ENCODE data around the gene CACNA1G. TPM values are rescaled to one million over a fixed set of nuclear protein-coding genes. Genes with fewer than 3 reads are reported as not detected.

CACNA1G gene
- total RNA-seq, 2 donors from 2014 or later: 0.07 to 0.19 TPM

DNA sequence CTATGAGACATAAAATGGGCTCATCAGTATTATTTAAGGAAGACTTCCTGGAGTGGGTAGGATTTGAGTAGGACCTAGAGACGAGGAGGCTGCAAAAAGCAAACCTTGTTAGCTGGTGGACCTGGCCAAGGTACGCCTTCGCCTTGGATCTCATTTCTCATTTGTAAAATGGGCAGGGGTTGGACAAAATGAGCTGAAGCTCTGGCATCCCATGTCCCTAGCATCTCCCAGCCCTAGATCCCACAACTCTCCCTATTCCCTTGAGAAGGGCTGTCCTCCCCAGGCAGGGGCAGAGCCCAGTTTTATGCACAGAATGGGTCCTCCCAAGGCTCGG, 13.8 kb upstream of the CACNA1G start:
- peaks cover 1% of the 10 kb centered on the region for H3K4me1 ChIP-seq
- DNase-seq: no peak
- no peak overlapping the region for H3K27ac ChIP-seq
- intact Hi-C loops (cut with DNase I): loop anchor here (5.0 to 10.0 kb wide), 2 partner anchors 296 to 408 kb away; no protein-coding TSS in a partner anchor
- no peaks in the 10 kb centered on the region for H3K36me3 ChIP-seq
- TF ChIP-seq, protein P1, sequence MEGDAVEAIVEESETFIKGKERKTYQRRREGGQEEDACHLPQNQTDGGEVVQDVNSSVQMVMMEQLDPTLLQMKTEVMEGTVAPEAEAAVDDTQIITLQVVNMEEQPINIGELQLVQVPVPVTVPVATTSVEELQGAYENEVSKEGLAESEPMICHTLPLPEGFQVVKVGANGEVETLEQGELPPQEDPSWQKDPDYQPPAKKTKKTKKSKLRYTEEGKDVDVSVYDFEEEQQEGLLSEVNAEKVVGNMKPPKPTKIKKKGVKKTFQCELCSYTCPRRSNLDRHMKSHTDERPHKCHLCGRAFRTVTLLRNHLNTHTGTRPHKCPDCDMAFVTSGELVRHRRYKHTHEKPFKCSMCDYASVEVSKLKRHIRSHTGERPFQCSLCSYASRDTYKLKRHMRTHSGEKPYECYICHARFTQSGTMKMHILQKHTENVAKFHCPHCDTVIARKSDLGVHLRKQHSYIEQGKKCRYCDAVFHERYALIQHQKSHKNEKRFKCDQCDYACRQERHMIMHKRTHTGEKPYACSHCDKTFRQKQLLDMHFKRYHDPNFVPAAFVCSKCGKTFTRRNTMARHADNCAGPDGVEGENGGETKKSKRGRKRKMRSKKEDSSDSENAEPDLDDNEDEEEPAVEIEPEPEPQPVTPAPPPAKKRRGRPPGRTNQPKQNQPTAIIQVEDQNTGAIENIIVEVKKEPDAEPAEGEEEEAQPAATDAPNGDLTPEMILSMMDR (IDR thresholded peaks at IDR 0.05): no peak
- no peaks in the 10 kb centered on the region for H3K27me3 ChIP-seq
- no peaks in the 10 kb centered on the region for H3K9me3 ChIP-seq
- no peak overlapping the region for H3K4me3 ChIP-seq
- peak overlapping the region; percentile 33 to 82 for H3K9ac ChIP-seq (ENCODE audit: low read depth in 2 of 2, low read length in 2 of 2)

DNA sequence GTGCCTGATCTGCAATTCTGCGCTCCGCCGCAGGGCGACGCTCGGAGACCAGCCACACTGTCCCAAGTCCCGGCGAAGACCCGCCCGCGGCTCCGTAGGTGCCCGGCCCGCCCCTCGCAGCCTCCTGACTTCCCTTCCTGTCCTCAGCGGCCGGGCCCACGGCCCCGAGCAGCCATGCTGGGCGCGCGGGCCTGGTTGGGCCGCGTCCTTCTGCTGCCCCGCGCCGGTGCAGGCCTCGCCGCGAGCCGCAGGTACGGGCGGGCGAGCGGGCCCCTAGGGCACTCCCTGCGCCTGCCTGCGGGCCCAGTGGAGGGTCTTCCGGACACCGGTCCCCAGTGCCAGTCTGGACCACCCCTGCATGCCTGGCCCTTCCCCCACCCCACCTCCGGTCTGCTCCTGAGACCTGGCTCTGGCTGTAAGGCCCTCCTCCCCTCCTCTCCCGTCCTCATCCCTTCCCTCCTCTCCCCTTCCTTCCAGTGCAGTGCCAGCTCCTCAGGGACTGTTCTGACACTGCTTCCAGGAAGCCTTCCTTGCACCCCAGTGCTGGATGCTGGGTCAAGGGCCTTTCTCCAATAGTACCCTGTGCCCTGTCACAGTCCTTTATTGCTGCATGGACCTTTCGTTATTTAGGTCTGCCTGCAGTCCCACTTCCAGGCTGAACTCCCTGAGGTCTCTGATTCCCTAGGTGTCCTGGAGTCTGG, 13.3 kb upstream of the CACNA1G start, which contains the start of gene SPATA20:
Gene SPATA20, plus strand, starts transcription at position 140 of the 701 bp plus-strand sequence. Its CDS starts 35 bp downstream, at position 175.
- Histone ChIP-seq H3K27ac (peak within 1 kb of the TSS; percentile 81), H3K9ac (ENCODE audit: low read depth in 2 of 2, low read length in 2 of 2) (peak within 1 kb of the TSS; percentile 80 to 82), H3K9me3 (no peaks in the 10 kb centered on the region), H3K4me3 (peak within 1 kb of the TSS; percentile 77), H3K27me3 (no peaks in the 10 kb centered on the region), H3K36me3 (no peaks in the 10 kb centered on the region), H3K4me1 (no peaks in the 10 kb centered on the region)
- TF ChIP-seq, protein P1 (IDR thresholded peaks at IDR 0.05): peak; percentile 97
- intact Hi-C loops (cut with DNase I): loop anchor here (5.0 to 10.0 kb wide), 2 partner anchors 295 to 408 kb away; no protein-coding TSS in a partner anchor
- peak; percentile 94 for DNase-seq

DNA sequence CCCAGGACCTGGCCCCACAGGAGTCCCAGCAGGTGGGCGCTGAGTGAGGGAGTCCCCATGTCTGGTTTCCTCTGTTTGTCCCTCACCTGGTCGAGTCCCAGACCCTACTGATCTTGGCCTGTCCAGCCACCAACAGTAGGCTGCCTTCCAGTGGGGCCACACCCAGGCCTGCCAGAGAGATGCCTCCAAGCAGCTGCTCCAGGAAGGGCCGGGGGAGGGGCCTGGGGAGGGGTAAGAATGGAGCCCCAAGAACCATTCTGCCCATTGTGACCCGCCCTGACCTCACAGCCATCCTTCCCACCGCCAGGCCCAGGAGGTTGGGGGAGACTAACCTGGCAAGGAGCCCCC, 12.8 kb upstream of the CACNA1G start:
- Histone ChIP-seq H3K9ac (ENCODE audit: low read depth in 2 of 2, low read length in 2 of 2) (peak overlapping the region; percentile 80 to 82), H3K4me3 (peak overlapping the region; percentile 77), H3K27me3 (no peaks in the 10 kb centered on the region), H3K4me1 (no peaks in the 10 kb centered on the region), H3K36me3 (no peaks in the 10 kb centered on the region), H3K27ac (peak overlapping the region; percentile 81), H3K9me3 (no peaks in the 10 kb centered on the region)
- peak; percentile 77 for DNase-seq
- TF ChIP-seq, protein P1 (IDR thresholded peaks at IDR 0.05): no peak
- intact Hi-C loops (cut with DNase I): loop anchor here (5.0 to 10.0 kb wide), 2 partner anchors 295 to 407 kb away; no protein-coding TSS in a partner anchor

DNA sequence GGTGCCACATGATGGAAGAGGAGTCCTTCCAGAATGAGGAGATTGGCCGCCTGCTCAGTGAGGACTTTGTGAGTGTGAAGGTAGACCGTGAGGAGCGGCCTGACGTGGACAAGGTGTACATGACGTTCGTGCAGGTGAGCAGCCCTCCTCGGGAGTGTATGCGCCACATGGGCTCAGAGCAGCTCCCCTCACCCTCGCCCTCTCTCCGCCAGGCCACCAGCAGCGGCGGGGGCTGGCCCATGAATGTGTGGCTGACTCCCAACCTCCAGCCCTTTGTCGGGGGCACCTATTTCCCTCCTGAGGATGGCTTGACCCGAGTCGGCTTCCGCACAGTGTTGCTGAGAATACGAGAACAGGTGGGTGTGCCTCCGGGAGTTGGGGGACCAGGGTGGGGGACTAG, 11.7 kb upstream of the CACNA1G start:
- no peak overlapping the region for H3K4me3 ChIP-seq
- no peaks in the 10 kb centered on the region for H3K4me1 ChIP-seq
- intact Hi-C loops (cut with DNase I): loop anchor here (5.0 to 10.0 kb wide), 2 partner anchors 293 to 406 kb away; no protein-coding TSS in a partner anchor
- no peaks in the 10 kb centered on the region for H3K36me3 ChIP-seq
- no peaks in the 10 kb centered on the region for H3K27me3 ChIP-seq
- H3K9me3 ChIP-seq: no peaks in the 10 kb centered on the region
- no peak for DNase-seq
- no peak overlapping the region for H3K9ac ChIP-seq (ENCODE audit: low read depth in 2 of 2, low read length in 2 of 2)
- H3K27ac ChIP-seq: no peak overlapping the region
- TF ChIP-seq, protein P1 (IDR thresholded peaks at IDR 0.05): no peak

DNA sequence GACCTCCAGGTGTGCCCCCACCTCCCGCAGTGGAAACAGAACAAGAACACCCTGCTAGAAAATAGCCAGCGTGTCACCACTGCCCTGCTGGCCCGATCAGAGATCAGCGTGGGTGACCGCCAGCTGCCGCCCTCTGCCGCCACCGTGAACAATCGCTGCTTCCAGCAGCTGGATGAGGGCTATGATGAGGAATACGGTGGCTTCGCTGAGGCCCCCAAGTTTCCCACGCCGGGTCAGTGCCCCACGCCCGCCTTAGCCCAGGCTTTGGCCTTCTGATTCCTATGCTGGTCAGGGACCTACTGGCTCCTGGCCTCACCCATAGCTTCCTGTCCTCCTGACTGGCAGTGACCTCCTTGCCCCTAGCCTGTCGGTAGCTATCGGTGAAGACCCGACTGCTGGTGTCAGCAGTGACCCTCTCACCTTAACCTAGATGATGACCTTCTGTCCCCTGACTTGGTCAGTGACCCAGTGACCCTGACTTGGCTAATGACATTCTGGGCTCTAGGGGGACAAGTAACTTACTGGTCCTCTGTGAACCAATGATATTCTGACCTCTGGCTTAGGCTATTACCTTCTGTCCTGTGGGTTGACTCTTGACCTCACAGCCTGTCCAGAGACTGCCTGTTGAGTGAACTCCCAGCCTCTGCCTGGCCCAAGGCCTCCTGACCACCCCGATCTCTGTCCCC, 11.1 kb upstream of the CACNA1G start:
- no peak overlapping the region for H3K27ac ChIP-seq
- intact Hi-C loops (cut with DNase I): loop anchor here (5.0 to 10.0 kb wide), 2 partner anchors 293 to 405 kb away; no protein-coding TSS in a partner anchor
- TF ChIP-seq, protein P1 (IDR thresholded peaks at IDR 0.05): no peak
- no peaks in the 10 kb centered on the region for H3K27me3 ChIP-seq
- H3K36me3 ChIP-seq: no peaks in the 10 kb centered on the region
- H3K4me1 ChIP-seq: no peaks in the 10 kb centered on the region
- DNase-seq: no peak
- H3K9me3 ChIP-seq: no peaks in the 10 kb centered on the region
- H3K4me3 ChIP-seq: no peak overlapping the region
- H3K9ac ChIP-seq (ENCODE audit: low read depth in 2 of 2, low read length in 2 of 2): no peak overlapping the region

Measured in colonic mucosa (tissue), 4 donors.